Kidney capillary endothelial cell (primary cell): ENCODE results near the gene ELL.
A peak's percentile ranks its signal among the peaks of the same experiment; 100 is the strongest.

Source experiments
- DNase-seq: peaks from one replicate; pipeline ENCODE4 v3.0.0-alpha.2; 2018; ENCODE audit warnings: low spot score

Gene ELL

GRCh38 chr19:18433735-18434398, 88.0 kb downstream of the ELL start:
- DNase-seq = no peak

- DNase-seq = no peak
Measured at GRCh38 chr19:18433015-18433691, 88.7 kb downstream of the ELL start.

- DNase-seq = no peak
Measured at GRCh38 chr19:18432275-18433014, 89.4 kb downstream of the ELL start.

- DNase-seq = no peak
Measured at GRCh38 chr19:18431351-18432197, 90.3 kb downstream of the ELL start.

GRCh38 chr19:18430417-18431144, 91.3 kb downstream of the ELL start:
- no peak for DNase-seq

- no peak for DNase-seq
Measured at GRCh38 chr19:18429717-18430416, 92.0 kb downstream of the ELL start.

GRCh38 chr19:18428787-18429674, 92.8 kb downstream of the ELL start:
- DNase-seq = peak; percentile 79

- no peak for DNase-seq
Measured at GRCh38 chr19:18428173-18428786, 93.6 kb downstream of the ELL start.

GRCh38 chr19:18427743-18428113, 94.1 kb downstream of the ELL start:
- no peak for DNase-seq

GRCh38 chr19:18427080-18427742, 94.7 kb downstream of the ELL start:
- DNase-seq = no peak

GRCh38 chr19:18426416-18426767, 95.5 kb downstream of the ELL start:
- DNase-seq = no peak

GRCh38 chr19:18425515-18426415, 96.1 kb downstream of the ELL start:
- no peak for DNase-seq

GRCh38 chr19:18424890-18425514, 96.9 kb downstream of the ELL start:
- no peak for DNase-seq

GRCh38 chr19:18424122-18424889, 97.6 kb downstream of the ELL start:
- no peak for DNase-seq

- no peak for DNase-seq
Measured at GRCh38 chr19:18423258-18424020, 98.4 kb downstream of the ELL start.
